ACHN (cell line): ENCODE results near the gene FOSL2.

Source experiments
- DNase-seq: peaks from one replicate; pipeline ENCODE4 v3.0.0-alpha.2; 2015
- in situ Hi-C: cut with HindIII; loops from 2 replicates; pipeline ENCODE4 v1.10.0; 2017; ENCODE audit warnings: low sequenced_read_pairs, low pct_ligation_motif_present, low pct_unique_long_range_greater_than_20kb

FOSL2 gene

GRCh38 chr2:28390241-28390745 lies 2.4 kb upstream of the FOSL2 start:
- in situ Hi-C loops: no loop called here
- peak; percentile 94 for DNase-seq

GRCh38 chr2:28390746-28391563 lies 1.7 kb upstream of the FOSL2 start:
- in situ Hi-C loops: no loop called here
- DNase-seq: peak; percentile 75

GRCh38 chr2:28391564-28392296 lies 928 bp upstream of the FOSL2 start:
- in situ Hi-C loops: no loop called here

DNA sequence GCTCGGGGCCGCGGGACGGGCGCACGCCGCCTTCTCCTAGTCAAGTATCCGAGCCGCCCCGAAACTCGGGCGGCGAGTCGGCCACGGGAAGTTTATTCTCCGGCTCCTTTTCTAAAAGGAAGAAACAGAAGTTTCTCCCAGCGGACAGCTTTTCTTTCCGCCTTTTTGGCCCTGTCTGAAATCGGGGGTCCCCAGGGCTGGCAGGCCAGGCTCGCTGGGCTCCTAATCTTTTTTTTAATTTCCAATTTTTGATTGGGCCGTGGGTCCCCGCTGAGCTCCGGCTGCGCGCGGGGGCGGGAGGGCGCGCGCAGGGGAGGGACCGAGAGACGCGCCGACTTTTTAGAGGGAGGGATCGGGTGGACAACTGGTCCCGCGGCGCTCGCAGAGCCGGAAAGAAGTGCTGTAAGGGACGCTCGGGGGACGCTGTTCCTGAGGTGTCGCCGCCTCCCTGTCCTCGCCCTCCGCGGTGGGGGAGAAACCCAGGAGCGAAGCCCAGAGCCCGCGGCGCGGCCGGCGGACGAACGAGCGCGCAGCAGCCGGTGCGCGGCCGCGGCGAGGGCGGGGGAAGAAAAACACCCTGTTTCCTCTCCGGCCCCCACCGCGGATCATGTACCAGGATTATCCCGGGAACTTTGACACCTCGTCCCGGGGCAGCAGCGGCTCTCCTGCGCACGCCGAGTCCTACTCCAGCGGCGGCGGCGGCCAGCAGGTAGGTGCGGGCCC lies 617 bp downstream of the FOSL2 start:
- in situ Hi-C loops: no loop called here
- DNase-seq: no peak

More at GRCh38 chr2:28391564-28392296, 928 bp upstream of the FOSL2 start:
- DNase-seq: peak; percentile 95

GRCh38 chr2:28394331-28394877 lies 1.7 kb downstream of the FOSL2 start:
- peak; percentile 48 for DNase-seq
- in situ Hi-C loops: no loop called here

DNA sequence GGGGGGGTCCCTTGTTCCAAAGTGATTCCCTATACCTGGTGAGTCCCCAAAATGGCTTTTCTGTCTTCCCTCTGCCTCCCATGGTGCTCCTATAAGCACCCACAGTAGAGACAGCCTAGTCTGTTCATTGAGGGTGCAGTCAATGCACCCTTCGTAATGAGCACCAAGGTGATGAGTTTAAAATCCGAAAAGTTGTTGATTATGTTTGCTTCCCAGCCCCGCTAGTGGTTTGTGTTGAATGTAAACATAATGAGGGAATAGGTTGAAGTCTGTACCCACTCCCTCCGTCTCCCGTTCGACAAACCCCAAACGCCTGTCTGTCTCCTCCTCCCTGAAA lies 2.3 kb downstream of the FOSL2 start:
- no peak for DNase-seq
- in situ Hi-C loops: no loop called here

GRCh38 chr2:28395334-28396061 lies 2.8 kb downstream of the FOSL2 start:
- in situ Hi-C loops: no loop called here
- no peak for DNase-seq

DNA sequence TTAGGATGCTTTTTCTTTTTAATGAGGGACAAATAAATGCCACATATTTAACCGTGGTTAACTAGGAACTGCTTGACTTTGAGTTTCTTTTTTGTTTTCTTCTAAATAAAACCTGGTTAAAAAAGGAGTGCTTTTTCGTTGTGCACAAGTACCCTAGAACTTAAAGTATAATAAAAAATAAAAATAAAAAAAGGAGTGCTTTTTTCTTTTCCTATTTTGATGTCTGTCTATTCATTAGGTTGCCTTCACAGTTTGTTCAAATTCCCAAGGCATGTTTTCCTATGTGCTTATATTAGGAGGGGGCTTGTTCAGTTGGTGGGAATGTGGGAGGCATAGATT lies 4.4 kb downstream of the FOSL2 start:
- no peak for DNase-seq
- in situ Hi-C loops: no loop called here

DNA sequence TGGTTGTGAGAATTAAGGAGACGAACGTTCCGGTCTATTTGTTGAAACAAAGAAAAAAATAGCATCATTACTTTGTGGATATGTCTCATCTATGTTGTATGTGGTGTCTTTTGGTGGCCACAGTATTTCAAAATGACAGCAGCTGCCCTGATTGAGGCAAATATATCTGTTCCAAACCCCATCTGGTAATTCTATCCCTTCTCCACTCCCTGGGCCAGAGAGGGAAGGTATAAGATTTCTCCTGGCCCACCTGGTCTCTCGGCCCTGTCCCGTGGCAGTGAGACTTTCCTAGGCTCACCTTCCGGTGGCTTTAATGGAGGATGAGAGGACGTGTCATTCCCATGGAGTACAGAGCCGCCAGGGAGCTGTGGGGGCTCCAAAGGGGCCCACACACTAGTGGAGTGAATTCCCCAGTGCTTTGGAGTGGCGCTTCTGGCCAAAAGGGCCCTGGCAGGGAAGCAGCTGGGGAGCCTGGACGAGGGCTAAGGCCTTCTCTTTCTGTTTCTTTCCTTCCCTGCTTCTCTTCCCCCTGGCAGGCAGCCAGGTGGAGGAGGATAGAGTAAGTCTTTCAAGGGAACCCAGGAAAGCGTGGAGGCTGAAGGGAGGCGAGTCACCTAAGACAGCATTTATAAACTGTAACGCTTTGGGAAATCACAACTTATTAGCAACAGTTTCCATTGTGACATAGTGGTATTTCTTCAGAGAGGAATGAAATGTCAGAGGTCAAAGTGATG lies 5.6 kb downstream of the FOSL2 start:
- DNase-seq: peak; percentile 67
- in situ Hi-C loops: no loop called here

DNA sequence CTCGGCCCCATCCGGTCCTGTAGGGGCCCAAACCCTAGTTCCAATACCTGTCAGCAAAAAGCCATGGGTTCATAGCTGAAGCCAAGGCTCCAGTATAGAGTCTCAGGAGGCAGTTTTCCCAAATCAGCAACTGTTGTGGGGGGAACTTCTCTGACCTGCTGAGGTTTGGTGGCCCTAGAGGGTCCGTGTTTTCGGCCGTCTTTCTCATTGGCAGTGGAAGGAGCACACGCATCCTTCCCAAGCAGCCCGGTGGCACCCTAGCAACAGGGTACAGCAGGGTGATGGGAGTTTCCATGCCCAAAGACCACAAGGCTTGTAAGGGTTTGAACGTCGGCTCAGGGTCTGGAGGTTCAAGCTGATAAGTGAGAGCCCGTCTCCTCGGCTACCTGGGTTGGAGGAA lies 6.6 kb downstream of the FOSL2 start:
- no peak for DNase-seq
- in situ Hi-C loops: no loop called here

DNA sequence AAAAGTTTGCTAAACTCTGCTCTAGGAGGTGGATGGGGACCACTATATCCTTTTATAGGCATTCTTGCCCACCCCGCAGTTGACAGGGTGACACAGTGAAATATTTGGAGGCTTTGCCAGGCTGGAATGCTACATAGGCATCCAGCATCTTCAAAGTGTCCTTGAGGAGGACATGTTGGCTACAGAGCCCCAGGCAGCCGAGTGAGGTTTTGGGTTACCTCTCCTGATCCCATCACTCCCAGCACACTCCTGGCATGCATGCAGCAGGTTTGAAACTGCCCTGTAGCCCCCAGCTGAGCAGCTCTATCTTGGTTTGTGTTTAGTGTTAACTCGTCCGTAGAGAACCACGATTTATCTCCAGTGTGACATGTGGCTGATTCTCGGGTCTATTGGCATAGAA lies 7.3 kb downstream of the FOSL2 start:
- no peak for DNase-seq
- in situ Hi-C loops: no loop called here

GRCh38 chr2:28400419-28400818 lies 7.8 kb downstream of the FOSL2 start:
- in situ Hi-C loops: no loop called here
- no peak for DNase-seq

DNA sequence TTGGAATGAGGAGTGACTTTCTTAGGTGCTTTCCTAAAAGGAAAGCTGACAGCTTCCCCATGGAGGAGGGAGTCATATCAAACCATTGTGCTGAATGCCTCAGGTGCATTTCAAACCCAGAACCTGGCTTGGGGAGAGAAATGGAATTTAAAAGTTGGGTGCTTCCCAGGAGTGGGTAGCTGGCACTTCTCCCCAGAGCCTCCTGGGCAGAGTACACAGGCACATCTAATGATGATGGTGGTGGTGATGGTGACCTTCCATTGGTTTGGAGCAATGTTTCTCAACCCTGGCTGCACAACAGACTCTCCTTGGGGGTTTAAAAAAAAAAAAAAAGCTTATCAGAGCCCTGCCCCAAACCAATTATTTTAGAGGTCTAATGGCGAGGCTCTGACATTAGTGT lies 8.3 kb downstream of the FOSL2 start:
- DNase-seq: no peak
- in situ Hi-C loops: no loop called here

- no peak for DNase-seq
- in situ Hi-C loops: no loop called here
These were observed 8.8 kb downstream of the FOSL2 start for GRCh38 chr2:28401411-28401810.

DNA sequence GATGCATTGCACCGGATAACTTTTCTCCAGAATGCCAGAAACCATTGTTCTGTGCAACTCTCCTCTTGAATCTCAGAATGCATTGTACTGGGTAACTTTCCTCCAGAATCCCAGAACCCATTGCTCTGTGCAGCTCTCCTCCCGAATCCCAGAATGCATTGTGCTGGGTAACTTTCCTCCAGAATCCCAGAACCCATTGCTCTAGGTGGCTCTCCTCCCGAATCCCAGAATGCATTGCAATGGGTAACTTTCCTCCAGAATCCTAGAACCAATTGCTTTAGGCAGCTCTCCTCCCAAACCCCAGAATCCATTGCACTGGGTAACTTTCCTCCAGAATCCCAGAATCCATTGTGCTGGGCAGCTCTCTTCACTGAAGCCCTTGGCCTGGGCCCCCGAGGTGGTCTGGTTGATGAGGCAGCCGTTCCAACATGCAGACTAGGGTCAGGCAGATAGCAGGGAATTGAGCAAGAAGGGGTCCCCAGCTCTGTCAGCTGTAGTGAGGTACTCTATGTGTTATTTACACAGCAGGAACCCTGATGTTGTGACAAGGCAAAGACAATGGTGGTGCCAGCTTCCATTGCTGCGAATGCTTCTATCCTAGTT lies 9.4 kb downstream of the FOSL2 start:
- no peak for DNase-seq
- in situ Hi-C loops: no loop called here

- DNase-seq: no peak
- in situ Hi-C loops: no loop called here
These were observed 10.8 kb downstream of the FOSL2 start for GRCh38 chr2:28403370-28403956.

GRCh38 chr2:28404086-28404485 lies 11.4 kb downstream of the FOSL2 start:
- in situ Hi-C loops: no loop called here
- no peak for DNase-seq
